Measurements from ENCODE around the gene TRMT61A.
"Not testable (repeated sequence)": the region's sequence is repeated elsewhere in the genome, so short reads cannot be mapped to it uniquely, and the experiment has no call there.

The TRMT61A gene

DNA sequence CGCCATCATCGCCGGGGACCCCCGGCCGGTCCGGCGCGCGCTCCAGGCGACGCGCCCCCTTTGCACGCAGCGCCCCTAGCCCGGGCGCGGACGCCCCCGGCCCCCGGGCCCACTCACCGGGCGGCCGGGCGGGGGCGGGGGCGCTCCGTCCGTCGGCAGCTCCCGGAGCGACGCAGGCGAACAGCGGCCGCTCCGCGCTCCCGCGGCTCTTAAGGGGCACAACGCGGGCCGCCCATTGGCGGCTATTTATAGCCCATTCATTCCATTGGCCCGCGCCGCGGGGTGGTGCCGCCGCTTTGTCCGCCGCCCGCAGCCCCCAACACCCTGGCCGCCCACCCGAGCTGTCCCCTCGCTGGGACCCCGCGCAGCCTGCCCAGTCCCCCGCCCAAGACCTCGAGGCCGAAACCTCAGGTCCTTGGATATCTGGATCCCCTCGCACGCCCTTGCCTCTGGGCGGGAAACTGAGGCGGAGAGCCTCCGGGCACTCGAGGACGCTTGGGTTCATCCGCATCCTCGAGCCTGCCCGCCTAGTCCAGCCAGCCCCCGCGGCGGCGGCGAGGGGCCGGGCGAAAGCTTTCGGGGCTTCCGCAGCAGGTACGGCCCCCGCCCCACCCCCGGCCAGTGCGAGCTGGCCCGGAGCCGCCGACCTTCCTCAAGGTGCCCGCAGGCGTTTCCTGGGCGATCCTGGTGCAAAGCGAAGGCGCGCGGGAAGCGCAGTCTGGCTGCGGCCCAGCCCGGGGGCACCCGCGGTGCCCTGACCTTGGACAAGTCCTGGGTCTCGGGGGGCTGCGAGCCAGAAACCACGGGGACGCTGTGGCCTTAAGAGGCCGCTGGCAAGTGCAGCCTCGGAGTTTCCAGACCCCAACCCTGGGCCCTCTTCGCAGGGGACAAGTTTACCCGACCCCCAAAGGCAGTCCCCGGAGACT is 6.1 kb upstream of the TRMT61A start, which contains the start of gene CKB:
CKB (minus strand) TSS at position 182 of the 926 bp plus-strand sequence. CDS start 337 bp downstream, outside the sequence.
- DNase-seq (ENCODE audit: low spot score), result no peak

DNA sequence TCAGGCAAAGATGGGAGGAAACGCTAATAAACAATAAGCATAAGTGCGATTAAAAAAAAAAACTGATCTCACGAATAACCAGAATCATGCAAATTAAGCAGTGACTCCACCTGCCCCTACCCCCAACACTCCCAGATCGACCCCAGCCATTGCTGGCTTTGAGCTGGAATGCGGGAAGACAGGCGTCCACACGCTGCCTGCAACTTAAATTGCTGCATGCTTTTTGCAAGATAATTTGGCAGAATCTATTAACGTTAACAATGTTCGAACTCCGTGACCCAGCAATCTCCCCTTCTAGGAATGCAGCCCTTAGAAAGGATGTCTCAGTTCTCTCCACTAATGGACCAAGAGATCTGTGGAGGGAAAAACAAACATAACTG is 5.4 kb upstream of the TRMT61A start:
- no peak for DNase-seq (ENCODE audit: low spot score)

DNA sequence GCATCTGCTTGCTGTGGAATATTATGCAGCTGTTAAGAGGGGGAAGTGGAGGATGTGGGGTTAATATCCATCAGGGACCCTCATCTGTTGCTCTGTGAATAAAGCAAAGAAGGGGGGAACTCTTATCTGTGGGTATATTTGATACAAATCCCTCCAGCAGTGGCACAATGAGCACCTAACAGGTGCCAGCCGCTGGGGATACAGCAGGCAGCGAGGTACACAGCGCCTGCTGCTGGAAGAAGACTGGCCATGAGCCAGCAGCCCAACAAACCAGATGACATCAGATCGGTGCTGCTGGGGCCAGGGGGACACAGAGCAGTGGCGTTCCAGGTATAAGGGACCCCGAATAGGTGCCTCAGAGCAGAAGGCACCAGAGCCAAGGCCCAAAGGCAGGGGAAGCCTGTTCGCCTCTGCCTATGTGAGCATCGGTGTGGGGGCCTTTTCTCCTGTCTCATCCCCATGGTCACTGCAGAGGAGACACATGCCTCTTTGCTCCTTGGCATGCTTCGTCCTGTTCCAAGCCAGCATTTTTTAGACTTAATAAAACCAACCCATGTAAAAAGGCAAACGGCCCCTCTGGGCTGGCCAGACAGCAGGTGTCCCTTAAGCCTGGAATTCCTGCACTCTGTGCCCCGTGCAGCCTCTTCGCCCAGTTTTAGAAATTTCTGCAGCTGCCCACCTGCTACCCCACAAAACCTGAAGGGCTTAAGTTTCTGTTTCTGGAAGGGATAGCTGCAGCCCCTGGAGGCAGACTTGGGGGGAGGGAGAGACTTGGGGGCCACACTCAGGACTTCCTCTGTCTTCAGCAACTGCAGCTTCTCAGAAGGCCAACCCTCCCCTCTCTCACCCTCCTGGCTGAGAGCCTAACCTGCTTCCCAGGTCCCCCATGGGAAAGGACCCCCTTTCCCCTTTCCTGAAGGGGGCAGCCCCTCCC is 4.7 kb upstream of the TRMT61A start:
- DNase-seq (ENCODE audit: low spot score), result no peak

DNA sequence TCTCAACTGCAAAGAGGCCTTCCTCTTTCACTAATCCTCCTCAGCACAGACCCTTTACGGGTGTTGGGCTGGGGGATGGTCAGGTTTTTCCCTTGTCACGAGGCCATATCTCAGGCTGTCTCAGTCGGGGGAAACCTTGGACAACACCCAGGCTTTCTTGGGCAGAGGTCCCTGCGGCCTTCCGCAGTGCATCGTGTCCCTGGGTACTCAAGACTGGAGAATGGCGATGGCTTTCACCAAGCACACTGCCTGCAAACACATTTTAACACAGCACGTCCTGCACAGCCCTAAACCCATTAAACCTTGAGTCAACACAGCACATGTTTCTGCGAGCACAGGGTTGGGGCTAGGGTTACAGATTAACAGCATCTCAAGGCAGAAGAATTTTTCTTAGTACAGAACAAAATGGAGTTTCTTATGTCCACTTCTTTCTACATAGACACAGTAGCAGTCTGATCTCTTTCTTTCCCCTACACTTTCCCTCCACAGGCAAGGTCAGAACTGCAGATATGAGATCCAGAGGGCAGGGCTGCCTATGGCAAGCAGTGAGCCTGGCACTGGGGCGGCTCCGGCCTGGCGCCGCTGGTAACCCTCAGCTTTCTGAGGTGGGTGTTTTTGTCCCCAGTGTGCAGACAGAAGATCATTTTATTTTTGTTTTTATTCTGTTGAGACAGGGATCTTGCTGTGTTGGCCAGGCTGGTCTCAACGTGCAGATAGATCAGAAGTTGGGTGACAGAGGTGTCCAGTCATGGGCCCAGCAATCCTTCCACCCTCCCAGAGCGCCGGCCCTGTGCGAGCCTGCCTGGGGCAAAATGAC is 3.4 kb upstream of the TRMT61A start:
- DNase-seq (ENCODE audit: low spot score), result not testable (repeated sequence)

DNA sequence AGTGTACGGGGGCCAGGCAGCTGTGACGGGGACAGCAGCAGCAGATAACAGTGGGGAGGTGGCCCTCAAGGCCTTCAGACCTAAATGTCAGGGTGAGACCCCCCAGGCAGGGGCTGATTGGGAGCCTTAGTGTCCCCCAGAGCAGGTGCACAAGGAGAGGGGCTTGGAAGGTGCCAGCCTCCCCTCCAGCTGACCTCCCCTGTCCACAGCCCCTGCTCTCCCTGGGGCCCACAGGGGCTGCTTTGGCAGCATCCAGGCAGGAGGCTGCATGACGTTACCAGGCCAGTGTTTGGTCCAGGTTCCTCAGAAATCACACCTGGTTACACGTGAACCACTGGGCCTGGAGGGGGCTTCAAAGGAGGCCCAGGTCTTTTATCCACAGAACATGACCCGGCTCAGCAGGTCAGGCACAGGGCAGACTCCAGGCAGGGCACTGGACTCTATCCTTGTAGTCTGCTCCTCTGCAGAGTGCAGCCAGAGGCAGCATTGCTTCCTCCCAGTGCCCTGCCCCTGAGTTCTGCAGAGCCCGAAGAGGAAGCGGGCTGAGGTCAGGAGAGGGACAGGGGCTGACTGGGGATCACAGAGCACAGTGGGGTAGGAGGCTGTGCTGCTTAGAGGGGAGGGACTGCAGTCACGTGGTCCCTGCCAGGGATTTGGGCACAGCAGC is 2.6 kb upstream of the TRMT61A start:
- no peak for DNase-seq (ENCODE audit: low spot score)

DNA sequence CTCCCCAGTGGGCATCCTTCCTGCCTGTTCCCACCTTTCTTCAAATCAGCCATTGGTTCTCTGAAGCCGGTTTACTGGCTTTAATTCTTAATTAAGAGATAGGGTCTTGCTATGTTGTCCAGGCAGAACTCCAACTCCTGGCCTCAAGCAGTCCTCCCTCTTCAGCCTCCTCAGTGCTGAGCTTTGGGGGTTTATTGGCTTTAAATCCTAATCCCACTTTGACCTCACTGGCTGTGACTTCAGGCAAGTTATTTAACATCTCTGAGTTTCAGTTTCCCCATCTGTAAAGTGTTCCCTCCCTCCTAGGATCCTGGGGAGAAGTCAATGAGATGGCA is 2.1 kb upstream of the TRMT61A start:
- no peak for DNase-seq (ENCODE audit: low spot score)

DNA sequence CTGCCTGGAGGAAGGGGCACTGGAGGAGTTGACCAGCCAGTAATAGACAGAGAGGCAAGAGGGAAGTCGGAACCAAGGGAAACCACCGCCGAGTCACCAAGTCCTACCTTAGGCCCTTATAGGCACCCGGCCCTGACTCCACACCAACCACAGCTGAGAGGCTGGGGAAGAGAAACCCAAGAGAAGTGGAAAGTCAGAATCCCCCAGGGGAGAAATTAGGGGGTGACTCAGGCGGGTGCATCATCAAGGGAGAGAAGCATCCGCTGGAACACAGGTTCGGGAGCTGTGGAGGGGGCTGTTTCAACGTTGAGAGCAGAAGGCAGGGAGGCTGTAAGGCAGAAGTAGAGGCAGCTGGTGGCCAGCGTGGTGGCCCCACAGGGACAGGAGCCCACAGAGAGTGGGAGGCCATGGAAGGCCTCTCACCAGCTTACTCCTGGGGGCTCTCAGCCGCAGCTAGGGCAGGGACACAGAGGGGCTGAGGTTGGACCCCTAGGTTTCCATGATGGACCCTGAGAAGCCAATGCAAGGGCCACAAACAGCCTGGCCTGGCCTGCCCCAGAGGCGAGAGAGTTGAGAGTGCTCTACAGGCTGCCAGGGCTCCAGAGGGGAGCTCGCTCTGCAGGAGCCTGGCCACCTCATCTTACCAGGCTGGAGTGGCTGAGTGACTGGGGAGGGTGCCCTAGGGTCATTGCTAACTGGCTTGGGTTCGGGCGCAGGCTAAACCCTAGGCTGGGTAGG is 1.4 kb upstream of the TRMT61A start:
- DNase-seq (ENCODE audit: low spot score), result no peak

DNA sequence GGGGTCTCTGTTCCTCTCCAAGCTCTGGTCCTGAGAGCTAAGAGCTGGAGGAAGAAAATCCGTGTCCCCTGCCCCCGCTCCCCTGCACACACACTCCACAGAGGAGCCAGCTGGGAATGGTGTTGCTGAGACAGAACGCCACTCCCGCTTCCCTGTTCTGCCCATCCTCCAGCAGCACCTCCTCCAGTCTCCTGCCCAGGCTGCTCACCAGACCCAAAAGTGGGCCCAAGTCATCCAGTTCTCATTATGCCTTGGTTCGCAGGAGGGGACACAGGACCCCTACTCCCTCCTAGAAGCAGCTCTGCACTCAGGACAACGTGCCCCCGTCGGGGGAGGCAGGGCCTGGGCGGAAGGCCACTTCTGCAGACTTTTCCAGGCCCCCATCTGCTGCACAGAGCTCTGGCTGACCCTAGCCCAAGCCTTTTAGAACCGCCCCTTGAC is 830 bp upstream of the TRMT61A start:
- no peak for DNase-seq (ENCODE audit: low spot score)

DNA sequence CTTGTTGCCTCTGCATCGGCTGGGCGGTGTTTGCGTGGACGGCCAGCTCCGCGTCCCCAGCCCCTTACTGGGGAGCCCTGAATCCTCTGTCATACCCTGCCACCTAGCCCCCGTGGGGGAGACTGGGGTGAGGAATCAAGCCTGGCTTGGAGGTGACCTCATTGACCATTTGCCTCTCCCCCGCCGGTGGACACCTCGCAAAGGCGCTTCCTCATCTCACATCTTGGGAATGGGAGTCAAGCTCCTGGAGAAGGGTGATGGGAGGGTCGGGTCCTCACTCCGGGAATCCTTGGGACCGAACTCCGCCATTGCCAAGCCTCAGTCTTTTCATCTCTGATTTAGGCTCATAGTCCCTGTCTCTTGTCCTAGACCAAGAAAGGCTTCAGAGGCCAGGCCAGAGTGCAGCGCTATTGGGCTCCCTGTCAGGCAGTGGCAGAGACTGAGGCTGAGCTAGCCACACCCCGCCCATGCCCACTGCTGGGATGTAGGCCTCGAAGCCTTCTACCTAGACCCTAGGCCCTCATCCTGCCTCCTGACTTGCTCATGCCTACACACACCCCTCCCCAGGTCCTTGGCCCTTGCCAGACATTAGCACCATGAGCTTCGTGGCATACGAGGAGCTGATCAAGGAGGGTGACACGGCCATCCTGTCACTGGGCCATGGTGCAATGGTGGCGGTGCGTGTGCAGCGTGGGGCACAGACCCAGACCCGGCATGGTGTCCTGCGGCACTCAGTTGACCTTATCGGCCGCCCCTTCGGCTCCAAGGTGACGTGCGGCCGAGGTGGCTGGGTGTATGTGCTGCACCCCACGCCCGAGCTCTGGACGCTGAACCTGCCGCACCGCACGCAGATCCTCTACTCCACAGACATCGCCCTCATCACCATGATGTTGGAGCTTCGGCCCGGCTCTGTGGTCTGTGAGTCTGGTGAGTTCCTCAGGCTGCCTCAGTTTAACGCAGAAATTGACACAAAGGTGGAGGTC is 678 bp downstream of the TRMT61A start:
- DNase-seq (ENCODE audit: low spot score), result no peak

DNA sequence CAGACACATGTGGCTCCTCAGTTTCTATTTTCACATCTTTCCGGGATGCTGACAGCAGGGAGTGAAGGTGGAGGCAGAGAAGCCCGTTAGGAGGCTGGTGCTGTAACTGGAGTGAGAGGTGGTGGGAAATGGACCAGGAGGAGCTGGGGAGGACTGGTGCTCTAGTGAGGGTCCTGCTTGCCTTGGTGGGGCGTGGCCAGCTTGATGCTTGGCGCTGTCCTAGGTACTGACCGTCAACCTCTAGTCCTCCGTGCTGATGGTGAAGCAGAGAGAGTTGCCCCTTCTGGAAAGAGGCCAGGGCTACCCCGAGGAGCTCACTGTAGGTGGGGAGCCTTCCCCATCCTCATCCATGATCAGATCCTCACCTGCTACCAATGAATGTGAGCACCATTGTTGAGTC is 1.4 kb downstream of the TRMT61A start:
- DNase-seq (ENCODE audit: low spot score), result no peak

DNA sequence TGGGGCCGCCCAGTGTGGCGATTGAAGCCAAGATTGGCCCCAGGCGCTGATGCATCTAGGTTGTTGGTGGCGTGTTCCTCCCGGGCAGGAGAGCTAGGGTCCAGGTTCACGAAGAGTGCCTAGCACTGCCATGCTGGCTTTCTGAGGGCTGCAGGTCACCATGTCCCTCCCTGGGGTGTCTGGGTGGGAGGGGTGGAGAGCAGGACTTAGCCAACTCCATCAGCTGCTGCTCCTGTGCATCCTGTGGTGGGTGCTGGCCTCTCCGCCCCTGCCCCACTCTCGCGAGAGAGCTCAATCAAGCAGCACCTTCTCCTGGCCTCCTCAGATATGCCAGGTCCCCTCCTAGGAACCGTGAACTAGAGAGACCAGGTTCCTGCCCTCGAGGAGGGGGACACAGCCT is 1.8 kb downstream of the TRMT61A start:
- DNase-seq (ENCODE audit: low spot score), result no peak

DNA sequence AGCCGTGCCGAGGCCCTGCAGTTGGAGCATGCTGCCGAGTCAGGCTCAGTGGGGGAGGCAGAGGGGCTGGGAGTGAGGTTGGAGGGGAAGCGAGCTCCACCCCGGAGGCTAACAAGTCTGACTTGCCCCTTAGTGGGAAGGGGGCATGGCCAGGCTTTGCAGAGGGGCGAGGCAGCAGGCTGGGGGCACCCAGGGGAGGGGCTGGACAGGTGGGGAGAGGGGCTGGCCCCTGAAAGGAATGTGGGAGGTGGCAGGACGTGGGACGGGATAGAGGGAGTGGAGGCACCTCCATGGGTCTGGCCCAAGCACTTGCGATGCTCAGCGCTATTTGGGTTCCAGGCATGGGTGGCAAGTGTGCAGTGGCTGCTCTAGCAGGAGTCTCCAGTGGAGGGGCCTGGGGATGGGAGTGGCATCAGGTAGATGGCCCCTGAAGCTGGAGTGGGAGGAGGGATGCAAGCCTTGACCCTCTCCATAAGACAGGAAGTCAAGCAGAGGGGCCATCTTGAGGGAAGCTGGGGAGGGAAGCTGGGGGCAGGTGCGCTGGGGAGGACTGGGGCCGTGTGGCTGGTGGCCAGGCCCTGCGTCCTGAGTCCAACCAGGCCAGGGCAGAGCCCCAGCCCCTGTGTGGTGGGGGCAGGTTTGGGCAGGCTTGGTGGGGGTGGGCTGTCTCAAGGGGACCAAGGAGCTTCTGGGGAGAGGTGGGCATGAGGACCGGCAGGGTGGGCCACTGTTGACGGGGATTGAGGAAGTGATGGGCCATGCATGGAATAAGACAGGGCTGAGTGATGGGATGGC is 2.6 kb downstream of the TRMT61A start:
- no peak for DNase-seq (ENCODE audit: low spot score)

DNA sequence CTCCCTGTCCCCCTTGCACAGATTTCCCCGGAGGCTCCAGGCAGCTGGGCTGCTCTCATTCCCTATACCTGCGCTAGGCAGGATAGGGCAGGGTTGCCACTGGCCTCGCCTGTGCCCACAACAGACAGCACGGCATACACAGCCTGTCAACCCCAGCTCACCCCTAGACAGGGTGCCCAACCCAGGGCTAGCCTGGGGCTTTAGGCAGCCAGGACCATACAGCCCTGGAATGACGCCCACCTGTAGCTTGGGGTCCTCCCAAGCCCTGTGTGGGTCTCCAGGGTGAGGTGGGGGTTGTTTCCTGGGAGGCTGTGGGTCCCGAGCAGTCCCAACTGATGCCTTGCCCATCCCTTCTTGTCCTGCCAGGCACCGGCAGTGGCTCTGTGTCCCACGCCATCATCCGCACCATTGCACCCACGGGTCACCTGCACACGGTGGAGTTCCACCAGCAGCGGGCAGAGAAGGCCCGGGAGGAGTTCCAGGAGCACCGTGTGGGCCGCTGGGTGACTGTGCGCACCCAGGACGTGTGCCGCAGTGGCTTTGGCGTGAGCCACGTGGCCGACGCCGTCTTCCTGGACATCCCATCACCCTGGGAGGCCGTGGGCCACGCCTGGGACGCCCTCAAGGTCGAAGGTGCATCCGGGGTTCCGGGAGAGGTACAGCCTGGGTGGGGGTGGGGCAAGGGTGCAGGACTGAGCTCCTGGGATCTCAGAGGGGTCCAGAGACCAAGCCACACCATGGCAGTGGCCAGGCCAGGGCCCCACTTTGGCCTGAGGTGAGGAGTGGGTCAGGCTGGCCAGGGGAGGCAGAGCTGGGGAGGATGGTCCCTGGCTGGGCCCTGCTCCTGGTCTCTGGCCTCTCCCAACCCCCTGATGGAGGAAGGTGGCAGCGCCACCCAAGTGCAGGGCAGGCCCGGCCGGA is 3.5 kb downstream of the TRMT61A start:
- DNase-seq (ENCODE audit: low spot score), result no peak

DNA sequence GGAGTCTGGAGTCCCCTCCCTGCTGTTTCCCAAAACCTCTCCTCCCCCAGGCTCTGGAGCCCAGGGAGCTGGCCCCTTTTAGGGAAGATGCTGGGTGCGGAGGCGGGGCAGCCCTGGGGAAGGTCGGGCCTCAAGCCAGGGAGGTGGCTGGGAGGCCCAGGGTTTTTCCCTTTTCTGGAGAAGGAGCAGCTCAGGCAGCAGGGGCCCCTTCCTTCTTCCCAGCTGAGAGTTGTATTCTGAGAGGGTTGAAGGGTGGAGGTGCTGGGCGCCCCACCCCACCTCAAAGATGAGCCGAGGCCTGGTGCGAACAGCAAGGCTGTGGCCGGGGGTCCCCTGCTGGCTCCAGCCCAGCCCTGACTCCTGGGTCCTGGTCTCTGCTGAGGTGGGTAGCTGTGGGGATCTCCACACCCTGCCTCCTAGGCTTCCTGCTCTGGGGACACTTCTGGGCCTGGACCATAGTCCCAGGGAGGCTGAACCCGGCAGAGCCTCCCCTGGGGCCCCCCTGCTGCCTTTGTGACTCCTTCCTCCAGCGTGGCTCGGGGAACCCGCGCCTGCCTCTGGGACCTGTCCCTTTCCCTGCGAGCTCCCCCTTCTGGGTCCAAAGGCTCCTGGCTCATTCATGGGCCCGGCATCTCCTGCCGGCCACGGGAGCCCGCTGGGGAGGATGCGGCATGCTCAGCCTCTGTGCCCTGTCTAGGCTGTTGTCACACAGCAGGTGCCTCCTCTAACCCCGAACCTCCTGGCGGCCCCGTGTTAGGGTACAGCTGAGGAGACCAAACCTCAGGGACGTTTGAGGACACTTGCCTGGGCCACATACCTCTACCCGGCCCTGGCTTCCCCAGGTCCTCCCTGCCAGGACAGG is 4.4 kb downstream of the TRMT61A start:
- no peak for DNase-seq (ENCODE audit: low spot score)

DNA sequence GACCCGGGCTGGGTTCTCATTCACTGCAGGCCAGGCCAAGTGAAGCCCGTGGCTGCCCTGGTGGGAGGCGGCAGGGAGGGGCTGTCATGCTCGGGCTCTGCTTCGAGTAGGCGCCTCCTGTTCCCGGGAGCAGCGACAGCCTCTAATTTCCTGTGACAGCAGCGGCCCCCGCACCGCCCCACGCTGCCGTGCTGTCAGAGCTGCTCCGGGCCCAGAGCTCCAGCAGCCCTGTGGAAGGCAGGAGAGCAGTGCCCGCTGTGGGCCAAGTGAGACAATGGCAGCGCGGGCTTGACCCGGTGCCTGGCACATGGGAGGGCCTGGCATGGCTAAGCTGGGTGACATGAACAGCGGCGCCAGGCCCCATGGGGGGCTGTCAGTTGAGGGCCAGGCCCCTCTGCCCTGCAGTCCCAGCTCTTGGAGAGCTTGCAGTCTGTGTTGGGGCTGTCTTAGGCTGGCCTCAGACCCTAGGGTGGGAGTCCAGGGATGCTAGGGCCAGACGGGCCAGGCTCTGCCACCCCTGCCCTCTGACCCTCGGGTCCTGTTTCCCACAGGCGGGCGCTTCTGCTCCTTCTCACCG is 5.1 kb downstream of the TRMT61A start:
- DNase-seq (ENCODE audit: low spot score), result no peak

DNA sequence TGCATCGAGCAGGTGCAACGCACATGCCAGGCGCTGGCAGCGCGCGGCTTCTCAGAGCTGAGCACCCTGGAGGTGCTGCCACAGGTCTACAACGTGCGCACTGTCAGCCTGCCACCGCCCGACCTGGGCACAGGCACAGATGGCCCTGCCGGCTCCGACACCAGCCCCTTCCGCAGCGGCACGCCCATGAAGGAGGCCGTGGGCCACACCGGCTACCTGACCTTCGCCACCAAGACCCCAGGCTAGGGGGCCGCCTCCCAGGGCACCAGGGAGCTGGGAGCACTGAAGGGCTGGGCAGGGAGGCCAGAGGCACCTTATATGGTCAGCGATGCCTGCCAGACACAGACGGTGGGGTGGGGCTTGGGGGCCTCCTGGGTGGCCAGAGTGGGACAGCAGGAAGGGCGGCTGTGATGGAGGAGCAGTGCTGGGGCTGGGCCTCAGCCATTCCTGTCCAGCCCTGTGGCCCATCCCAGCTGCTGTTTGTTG is 5.6 kb downstream of the TRMT61A start:
- DNase-seq (ENCODE audit: low spot score), result no peak

All from hematopoietic multipotent progenitor cell treated with erythropoietin and hydrocortisone succinate and interleukin-3 and kit ligand, for 15 days (in vitro differentiated cells).